GM19438 (cell line): ENCODE results near the gene FAM114A1.
"Not testable (repeated sequence)": the region's sequence is repeated elsewhere in the genome, so short reads cannot be mapped to it uniquely, and the experiment has no call there.

Source experiments
- ATAC-seq: cut with Tn5 transposase; IDR thresholded peaks from one replicate; pipeline ENCODE4 v1.9.1; 2021; ENCODE audit warnings: low read depth; ENCODE audit not compliant: unreplicated experiment

The FAM114A1 gene

DNA sequence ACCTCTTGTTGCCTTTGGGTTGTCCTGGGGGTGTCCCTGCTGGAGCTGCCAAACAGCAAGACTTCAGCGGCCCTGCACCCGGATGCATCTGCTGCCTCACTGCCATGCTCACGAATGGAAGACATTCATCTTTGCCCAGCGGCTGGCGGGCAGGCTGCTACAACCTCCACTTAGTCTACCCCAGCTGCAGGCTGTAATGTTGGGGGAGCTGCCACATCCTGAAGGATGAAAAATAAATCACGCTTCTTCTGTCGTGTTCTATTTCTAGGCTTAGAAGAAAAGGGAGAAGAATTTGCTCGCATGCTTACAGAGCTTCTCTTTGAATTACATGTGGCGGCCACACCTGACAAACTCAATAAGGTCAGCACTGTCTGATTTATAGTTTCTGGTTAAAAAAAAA, 61.4 kb downstream of the FAM114A1 start:
- no peak for ATAC-seq

DNA sequence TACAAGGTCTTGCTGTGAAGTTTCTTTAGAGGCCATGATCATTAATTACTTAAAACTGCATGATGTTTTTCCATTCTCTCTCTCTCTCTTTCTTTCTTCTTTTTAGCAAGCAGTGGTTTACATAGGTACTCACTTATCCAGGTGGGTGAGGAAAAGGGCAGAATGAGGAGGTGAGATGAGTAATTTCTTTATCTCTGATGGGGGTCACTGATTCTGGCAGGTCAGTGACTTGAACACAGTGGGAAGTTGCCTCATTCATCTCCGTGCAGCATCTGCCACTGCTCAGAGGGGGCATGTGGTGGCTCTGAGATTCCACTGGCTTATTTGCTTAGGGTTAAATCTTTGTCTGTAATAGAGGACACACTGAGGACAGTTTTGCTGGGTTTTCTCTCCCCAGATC, 62.6 kb downstream of the FAM114A1 start:
- peak; percentile 84 for ATAC-seq

GRCh38 chr4:38930707-38931106, 63.1 kb downstream of the FAM114A1 start:
- no peak for ATAC-seq

- ATAC-seq = no peak
Measured at GRCh38 chr4:38931125-38931524, 63.5 kb downstream of the FAM114A1 start.

- no peak for ATAC-seq
Measured at GRCh38 chr4:38935391-38936073, 67.9 kb downstream of the FAM114A1 start.

- peak; percentile 86 for ATAC-seq
Measured at GRCh38 chr4:38939165-38939564, 71.6 kb downstream of the FAM114A1 start.

GRCh38 chr4:38940476-38940875, 72.9 kb downstream of the FAM114A1 start:
- ATAC-seq = no peak

DNA sequence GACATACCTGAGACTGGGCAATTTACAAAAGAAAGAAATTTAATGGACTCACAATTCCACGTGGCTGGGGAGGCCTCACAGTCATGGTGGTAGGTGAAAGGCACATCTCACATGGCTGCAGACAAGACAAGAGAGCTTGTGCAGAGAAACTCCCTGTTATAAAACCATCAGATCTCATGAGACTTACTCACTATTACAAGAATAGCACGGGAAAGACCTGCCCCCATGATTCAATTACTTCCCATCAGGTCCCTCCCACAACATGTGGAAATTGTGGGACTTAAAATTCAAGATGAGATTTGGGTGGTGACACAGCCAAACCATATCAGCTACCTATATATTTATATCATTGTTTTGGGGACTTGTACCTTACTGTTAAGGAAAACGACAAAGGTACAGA, 74.3 kb downstream of the FAM114A1 start:
- not testable (repeated sequence) for ATAC-seq

GRCh38 chr4:38943343-38943742, 75.7 kb downstream of the FAM114A1 start:
- no peak for ATAC-seq

DNA sequence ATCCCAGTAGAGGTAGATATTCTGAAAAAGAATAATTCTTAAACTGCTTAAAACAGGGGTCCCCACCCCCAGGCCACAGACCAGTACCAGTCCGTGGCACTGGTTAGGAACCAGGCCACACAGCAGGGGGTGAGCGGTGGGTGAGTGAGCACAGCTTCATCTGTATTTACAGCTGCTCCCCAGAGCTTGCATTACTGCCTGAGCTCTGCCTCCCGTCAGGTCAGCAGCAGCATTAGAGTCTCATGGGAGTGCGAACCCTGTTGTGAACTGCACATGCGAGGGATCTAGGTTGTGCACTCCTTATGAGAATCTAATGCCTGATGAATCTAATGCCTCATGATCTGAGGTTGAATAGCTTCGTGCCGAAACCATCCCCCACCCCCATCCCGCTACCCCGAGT, 76.8 kb downstream of the FAM114A1 start:
- ATAC-seq = no peak

- no peak for ATAC-seq
Measured at GRCh38 chr4:38946919-38947318, 79.3 kb downstream of the FAM114A1 start.

GRCh38 chr4:38948551-38948950, 80.9 kb downstream of the FAM114A1 start:
- no peak for ATAC-seq

DNA sequence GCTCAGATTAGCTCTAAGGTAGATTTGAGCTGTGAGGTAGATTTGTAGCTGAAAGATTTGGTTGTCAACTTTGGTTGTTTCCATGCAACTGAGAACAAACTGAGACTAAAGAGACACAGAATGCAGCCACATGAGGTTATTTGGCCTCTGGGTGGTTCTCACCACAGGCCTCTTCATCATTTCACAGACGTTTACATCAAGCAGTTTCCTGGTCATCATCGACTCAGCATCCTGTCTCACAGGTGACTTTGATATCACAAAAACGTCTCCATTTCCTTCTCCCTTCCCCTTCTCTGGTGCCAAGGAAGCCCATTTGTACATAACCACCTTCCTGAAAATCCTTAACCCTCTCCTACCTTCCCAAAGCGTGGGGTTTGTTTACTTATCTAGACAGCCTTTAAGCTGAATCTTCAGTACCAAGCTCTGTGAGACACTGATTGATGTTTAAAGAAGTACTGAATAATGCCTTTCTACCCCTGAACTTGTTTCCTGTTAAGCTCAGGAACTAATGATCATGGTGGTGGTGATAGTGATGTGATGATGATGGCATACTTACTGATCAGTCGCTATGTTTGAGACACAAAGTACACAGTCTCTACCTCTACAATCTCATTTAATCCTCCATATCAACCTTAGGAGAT, 81.9 kb downstream of the FAM114A1 start:
- ATAC-seq = no peak

- no peak for ATAC-seq
Measured at GRCh38 chr4:38950159-38950558, 82.6 kb downstream of the FAM114A1 start.

GRCh38 chr4:38950734-38951133, 83.1 kb downstream of the FAM114A1 start:
- ATAC-seq = no peak

DNA sequence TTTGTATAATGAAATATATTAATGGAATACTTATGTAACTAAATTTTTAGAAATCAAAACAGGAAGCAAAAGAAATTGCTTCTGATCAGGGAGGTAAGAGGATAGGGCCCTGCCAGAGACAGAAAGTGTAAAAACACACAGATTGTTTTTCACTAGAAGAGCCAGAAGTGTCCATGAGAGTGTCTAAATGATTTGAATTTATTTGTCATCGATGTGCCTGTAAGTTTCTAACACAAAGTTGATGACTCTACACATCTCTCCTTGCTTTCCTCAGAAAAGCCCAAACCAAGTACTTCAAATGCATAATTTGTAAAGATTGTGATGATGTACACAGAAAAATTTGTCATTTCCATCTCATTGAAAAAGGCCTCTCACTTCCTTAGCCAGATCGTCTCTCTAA, 84.0 kb downstream of the FAM114A1 start:
- no peak for ATAC-seq

DNA sequence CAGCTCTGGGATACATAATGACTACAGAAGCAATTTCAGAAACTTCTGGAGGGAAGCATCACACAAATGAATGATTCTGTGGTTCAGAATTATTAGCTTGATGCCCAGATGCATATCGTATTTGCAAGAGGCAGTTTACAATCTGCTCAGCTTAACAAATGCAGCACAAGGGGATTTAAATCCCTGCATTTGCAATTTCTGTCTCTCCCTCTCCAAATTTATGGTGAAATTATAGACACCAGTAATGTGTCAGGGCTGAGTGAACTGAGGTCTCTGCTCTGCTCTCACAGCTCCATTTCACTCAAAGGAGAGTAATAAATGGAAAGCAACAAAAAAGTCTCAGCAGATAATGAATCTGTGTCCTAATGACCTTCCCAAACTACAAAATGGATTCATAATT, 84.4 kb downstream of the FAM114A1 start:
- no peak for ATAC-seq

GRCh38 chr4:38954727-38955126, 87.1 kb downstream of the FAM114A1 start:
- ATAC-seq = no peak

- no peak for ATAC-seq
Measured at GRCh38 chr4:38955957-38956356, 88.4 kb downstream of the FAM114A1 start.

- ATAC-seq = no peak
Measured at GRCh38 chr4:38957261-38957815, 89.7 kb downstream of the FAM114A1 start.

DNA sequence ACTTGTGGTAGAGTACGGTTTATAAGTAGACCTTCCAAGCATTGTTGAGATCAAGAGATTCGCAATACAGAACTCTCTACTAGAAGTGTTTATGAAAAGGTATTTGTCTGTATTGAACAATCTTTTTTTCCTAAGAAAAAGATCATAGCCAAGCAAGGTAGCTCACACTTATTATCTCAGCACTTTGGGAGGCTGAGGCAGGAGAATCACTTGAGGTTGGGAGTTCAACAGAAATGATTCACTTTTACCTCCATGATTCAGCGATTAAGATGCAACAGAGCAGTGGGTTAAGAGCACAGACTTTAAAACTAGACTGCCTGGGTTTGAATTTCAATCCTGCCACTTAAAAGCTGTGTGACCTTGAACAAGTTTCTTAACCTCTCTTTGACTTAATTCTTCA, 90.3 kb downstream of the FAM114A1 start:
- no peak for ATAC-seq
